ENCODE data around the gene FAM136A. TPM values are rescaled to one million over a fixed set of nuclear protein-coding genes. Genes with fewer than 3 reads are reported as not detected.
"Not testable (repeated sequence)": the region's sequence is repeated elsewhere in the genome, so short reads cannot be mapped to it uniquely, and the experiment has no call there.

The FAM136A gene
- polyA plus RNA-seq, 1 experiment = 22.9 TPM

GRCh38 chr2:70300771-70301343 lies 1.0 kb downstream of the FAM136A start:
- POLR2A ChIA-PET = no interaction called here
- no peak for DNase-seq (ENCODE audit: low read depth)
- Histone ChIP-seq H3K27me3 (ENCODE audit: control insufficient read depth, insufficient read depth, low read length) (no peaks in the 10 kb centered on the region), H3K36me3 (ENCODE audit: control insufficient read depth, insufficient read depth, low read length) (peaks cover 3% of the 10 kb centered on the region), H3K4me3 (ENCODE audit: low read depth, low read length) (peak overlapping the region; percentile 97)
- CTCF ChIA-PET = interaction anchor here (0.6 to 6.2 kb wide), 8 partner anchors 21 to 576 kb away, joined by 3 to 89 read pairs (median 7); partner anchors contain the start of genes MXD1 and PCYOX1
- TF ChIP-seq CTCF (IDR thresholded peaks at IDR 0.05; ENCODE audit: insufficient read depth, low read depth, low read length) = no peak

- POLR2A ChIA-PET; DNase-seq (ENCODE audit: low read depth); H3K27me3 ChIP-seq (ENCODE audit: control insufficient read depth, insufficient read depth, low read length); CTCF ChIA-PET; H3K36me3 ChIP-seq (ENCODE audit: control insufficient read depth, insufficient read depth, low read length); H3K4me3 ChIP-seq (ENCODE audit: low read depth, low read length): not testable (repeated sequence)
These were observed 4.0 kb downstream of the FAM136A start for GRCh38 chr2:70297828-70298227.

- H3K27me3 ChIP-seq (ENCODE audit: control insufficient read depth, insufficient read depth, low read length) = no peaks in the 10 kb centered on the region
- no peak for DNase-seq (ENCODE audit: low read depth)
- ChIA-PET CTCF (interaction anchor here (0.8 to 1.4 kb wide), 2 partner anchors 10 to 343 kb away, joined by 3 read pairs; partner anchors contain the start of gene SNRPG), POLR2A (no interaction called here)
- TF ChIP-seq CTCF (IDR thresholded peaks at IDR 0.05; ENCODE audit: insufficient read depth, low read depth, low read length) = no peak
- peaks cover 3% of the 10 kb centered on the region for H3K36me3 ChIP-seq (ENCODE audit: control insufficient read depth, insufficient read depth, low read length)
- H3K4me3 ChIP-seq (ENCODE audit: low read depth, low read length) = no peak overlapping the region
These were observed 18.2 kb downstream of the FAM136A start for GRCh38 chr2:70283500-70284191.

- POLR2A ChIA-PET = no interaction called here
- H3K27me3 ChIP-seq (ENCODE audit: control insufficient read depth, insufficient read depth, low read length) = no peaks in the 10 kb centered on the region
- DNase-seq (ENCODE audit: low read depth) = no peak
- no peak for TF ChIP-seq CTCF (IDR thresholded peaks at IDR 0.05; ENCODE audit: insufficient read depth, low read depth, low read length)
- H3K4me3 ChIP-seq (ENCODE audit: low read depth, low read length) = no peak overlapping the region
- CTCF ChIA-PET = no interaction called here
- peaks cover 3% of the 10 kb centered on the region for H3K36me3 ChIP-seq (ENCODE audit: control insufficient read depth, insufficient read depth, low read length)
These were observed 19.4 kb downstream of the FAM136A start for GRCh38 chr2:70282439-70282838.

GRCh38 chr2:70280242-70280798 lies 21.5 kb downstream of the FAM136A start:
- TF ChIP-seq CTCF (IDR thresholded peaks at IDR 0.05; ENCODE audit: insufficient read depth, low read depth, low read length) = no peak
- no peak overlapping the region for H3K4me3 ChIP-seq (ENCODE audit: low read depth, low read length)
- POLR2A ChIA-PET = no interaction called here
- CTCF ChIA-PET = interaction anchor here (1.2 to 1.4 kb wide), 2 partner anchors 21 kb away, joined by 3 to 6 read pairs; partner anchors contain the start of gene FAM136A
- H3K36me3 ChIP-seq (ENCODE audit: control insufficient read depth, insufficient read depth, low read length) = peaks cover 3% of the 10 kb centered on the region
- no peaks in the 10 kb centered on the region for H3K27me3 ChIP-seq (ENCODE audit: control insufficient read depth, insufficient read depth, low read length)
- DNase-seq (ENCODE audit: low read depth) = no peak
